Parathyroid adenoma (tissue), 2 donors: ENCODE measurements around the gene NEIL1.

Experiments
- H2AFZ ChIP-seq: fragments of 300-600 bp; sonication (generic); one replicate; pipeline ENCODE4 v1.7.0; 2017; ENCODE audit warnings: antibody characterized with exemption, mild to moderate bottlenecking
- H3K27ac ChIP-seq: fragments of 300-600 bp; sonication (generic); one replicate; pipeline ENCODE4 v1.7.0; 2017
- H3K27me3 ChIP-seq: fragments of 300-600 bp; sonication (generic); one replicate; pipeline ENCODE4 v1.7.0; 2017; ENCODE audit warnings: low read length; ENCODE audit not compliant: control insufficient read depth, insufficient read depth
- H3K36me3 ChIP-seq: fragments of 300-600 bp; sonication (generic); one replicate; pipeline ENCODE4 v1.7.0; 2017; ENCODE audit warnings: low read length; ENCODE audit not compliant: control insufficient read depth, insufficient read depth
- H3K4me1 ChIP-seq: fragments of 300-600 bp; sonication (generic); one replicate; pipeline ENCODE4 v1.7.0; 2017; ENCODE audit warnings: control low read depth
- H3K4me2 ChIP-seq: fragments of 300-600 bp; sonication (generic); one replicate; pipeline ENCODE4 v1.7.0; 2017; ENCODE audit warnings: low read length
- H3K4me3 ChIP-seq: fragments of 300-600 bp; sonication (generic); one replicate; pipeline ENCODE4 v1.7.0; 2017; ENCODE audit warnings: low read depth, low read length
- H3K79me2 ChIP-seq: fragments of 300-600 bp; sonication (generic); one replicate; pipeline ENCODE4 v1.7.0; 2017; ENCODE audit warnings: control low read depth
- H3K9ac ChIP-seq: fragments of 300-600 bp; sonication (generic); one replicate; pipeline ENCODE4 v1.7.0; 2017; ENCODE audit warnings: mild to moderate bottlenecking
- H3K9me3 ChIP-seq: fragments of 300-600 bp; sonication (generic); one replicate; pipeline ENCODE4 v1.7.0; 2017; ENCODE audit warnings: low read length; ENCODE audit not compliant: control insufficient read depth
- CTCF ChIP-seq: fragments of 300-600 bp; sonication (generic); IDR thresholded peaks from one replicate; pipeline ENCODE4 v1.7.0; 2017; ENCODE audit warnings: antibody characterized with exemption, mild to moderate bottlenecking
- donor health status: primary hyperparathyroidism.

The NEIL1 gene

GRCh38 chr15:75367406-75367912 lies 20.6 kb downstream of the NEIL1 start:
- Histone ChIP-seq H3K9me3 (no peaks in the 10 kb centered on the region), H3K79me2 (no peaks in the 10 kb centered on the region), H3K27me3 (no peaks in the 10 kb centered on the region), H3K27ac (peak overlapping the region; percentile 98), H2AFZ (peak overlapping the region; percentile 84), H3K4me3 (peak overlapping the region; percentile 93), H3K4me2 (peak overlapping the region; percentile 67), H3K9ac (no peak overlapping the region), H3K36me3 (no peaks in the 10 kb centered on the region), H3K4me1 (peaks cover 4% of the 10 kb centered on the region)
- no peak for TF ChIP-seq CTCF

- TF ChIP-seq CTCF = peak; percentile 56
- Histone ChIP-seq H2AFZ (peak within 1 kb of the TSS; percentile 84), H3K27me3 (no peaks in the 10 kb centered on the region), H3K9ac (peak within 1 kb of the TSS; percentile 90), H3K36me3 (no peaks in the 10 kb centered on the region), H3K9me3 (no peaks in the 10 kb centered on the region), H3K4me3 (peak within 1 kb of the TSS; percentile 93), H3K4me1 (peaks cover 4% of the 10 kb centered on the region), H3K27ac (peak within 1 kb of the TSS; percentile 98), H3K79me2 (no peaks in the 10 kb centered on the region), H3K4me2 (peak within 1 kb of the TSS; percentile 67)
Observed at GRCh38 chr15:75367913-75368688, 21.3 kb downstream of the NEIL1 start, which contains the start of gene MAN2C1. Gene MAN2C1 (minus strand): TSS chr15:75368607. CDS start chr15:75368583, 24 bp downstream.

GRCh38 chr15:75368689-75369239 lies 21.9 kb downstream of the NEIL1 start:
- Histone ChIP-seq H3K4me3 (peak overlapping the region; percentile 93), H3K9ac (peak overlapping the region; percentile 90), H3K27me3 (no peaks in the 10 kb centered on the region), H3K36me3 (no peaks in the 10 kb centered on the region), H3K27ac (peak overlapping the region; percentile 98), H3K9me3 (no peaks in the 10 kb centered on the region), H3K4me1 (peaks cover 4% of the 10 kb centered on the region), H3K4me2 (peak overlapping the region; percentile 67), H2AFZ (peak overlapping the region; percentile 84), H3K79me2 (no peaks in the 10 kb centered on the region)
- TF ChIP-seq CTCF = no peak

DNA sequence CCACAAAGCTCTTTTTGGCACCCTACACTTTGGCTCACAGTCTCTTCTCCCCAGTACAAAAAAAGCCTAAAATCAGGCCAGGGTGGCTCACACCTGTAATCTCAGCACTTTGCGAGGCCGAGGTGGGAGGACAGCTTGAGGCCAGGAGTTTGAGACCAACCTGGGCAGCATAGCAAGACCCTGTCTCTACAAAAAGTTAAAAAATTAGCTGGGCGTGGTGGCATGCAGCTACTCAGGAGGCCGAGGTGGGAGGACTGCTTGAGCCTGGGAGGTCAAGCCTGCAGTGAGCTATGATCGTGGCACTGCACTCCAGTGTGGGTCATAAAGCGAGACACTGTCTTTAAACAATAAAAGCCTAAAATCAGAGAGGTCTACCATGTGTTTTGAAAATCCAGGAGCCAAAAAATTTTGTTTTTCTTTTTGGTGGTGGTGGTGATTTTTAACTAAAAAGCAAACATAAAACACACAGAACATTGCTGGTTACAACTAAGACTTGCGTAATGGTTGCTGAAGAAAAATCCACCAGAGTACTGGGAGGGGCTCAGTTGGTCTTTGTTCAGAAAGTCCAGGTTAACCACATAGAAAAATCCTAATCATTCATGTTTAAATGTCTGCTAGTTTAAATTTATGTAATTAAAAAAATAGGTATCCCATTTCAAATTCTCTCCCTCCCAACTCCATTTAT lies 23.2 kb downstream of the NEIL1 start:
- Histone ChIP-seq H3K9ac (no peak overlapping the region), H3K36me3 (no peaks in the 10 kb centered on the region)

More for the DNA sequence above, 23.2 kb downstream of the NEIL1 start:
- TF ChIP-seq CTCF = no peak
- no peak overlapping the region for H3K27ac ChIP-seq
- peaks cover 4% of the 10 kb centered on the region for H3K4me1 ChIP-seq
- H3K9me3 ChIP-seq = no peaks in the 10 kb centered on the region
- peak overlapping the region; percentile 93 for H3K4me3 ChIP-seq
- no peak overlapping the region for H2AFZ ChIP-seq
- H3K27me3 ChIP-seq = no peaks in the 10 kb centered on the region
- no peak overlapping the region for H3K4me2 ChIP-seq
- H3K79me2 ChIP-seq = no peaks in the 10 kb centered on the region
